ENCODE data around the gene IFNL2.
A peak's percentile ranks its signal among the peaks of the same experiment; 100 is the strongest.
"Not testable (repeated sequence)": the region's sequence is repeated elsewhere in the genome, so short reads cannot be mapped to it uniquely, and the experiment has no call there.

Gene IFNL2

GRCh38 chr19:39268085-39268484 lies at the start of gene IFNL2:
IFNL2 (plus strand) TSS chr19:39268396; CDS start chr19:39268569, 173 bp downstream.
- not testable (repeated sequence) for H3K4me3 ChIP-seq, H3K9ac ChIP-seq, H4K20me1 ChIP-seq, H3K27ac ChIP-seq, H3K36me3 ChIP-seq, H3K4me2 ChIP-seq
- Histone ChIP-seq H3K27me3 (peaks cover 15% of the 10 kb centered on the region), H3K4me1 (peaks cover 34% of the 10 kb centered on the region), H3K9me3 (peaks cover 13% of the 10 kb centered on the region)

- H3K9ac ChIP-seq, H3K27ac ChIP-seq, H3K9me3 ChIP-seq, H3K27me3 ChIP-seq, H3K4me3 ChIP-seq, H3K4me1 ChIP-seq, H3K36me3 ChIP-seq, H3K4me2 ChIP-seq, H4K20me1 ChIP-seq: not testable (repeated sequence)
Measured at GRCh38 chr19:39219108-39219507, 49.1 kb upstream of the IFNL2 start.

- Histone ChIP-seq H3K9me3 (no peaks in the 10 kb centered on the region), H3K4me2 (no peak overlapping the region), H3K4me3 (no peak overlapping the region), H3K4me1 (no peaks in the 10 kb centered on the region), H3K27me3 (no peaks in the 10 kb centered on the region), H4K20me1 (no peaks in the 10 kb centered on the region), H3K9ac (no peak overlapping the region), H3K36me3 (no peaks in the 10 kb centered on the region), H3K27ac (no peak overlapping the region)
- no peak for TF ChIP-seq Cebpa-rat (IDR thresholded peaks at IDR 0.05)
Measured at GRCh38 chr19:39223703-39224279, 44.4 kb upstream of the IFNL2 start.

GRCh38 chr19:39224910-39225309 lies 43.3 kb upstream of the IFNL2 start:
- Histone ChIP-seq H3K9me3 (no peaks in the 10 kb centered on the region), H3K36me3 (no peaks in the 10 kb centered on the region), H3K4me1 (no peaks in the 10 kb centered on the region)

GRCh38 chr19:39230096-39230764 lies 38.0 kb upstream of the IFNL2 start:
- Histone ChIP-seq H3K4me3 (no peak overlapping the region), H3K9ac (no peak overlapping the region), H3K4me2 (no peak overlapping the region), H3K4me1 (no peaks in the 10 kb centered on the region), H3K9me3 (no peaks in the 10 kb centered on the region), H4K20me1 (no peaks in the 10 kb centered on the region), H3K36me3 (no peaks in the 10 kb centered on the region), H3K27me3 (no peaks in the 10 kb centered on the region), H3K27ac (no peak overlapping the region)
- no peak for TF ChIP-seq Cebpa-rat (IDR thresholded peaks at IDR 0.05)

More at GRCh38 chr19:39224910-39225309, 43.3 kb upstream of the IFNL2 start:
- H3K4me2 ChIP-seq: no peak overlapping the region
- no peaks in the 10 kb centered on the region for H4K20me1 ChIP-seq
- no peaks in the 10 kb centered on the region for H3K27me3 ChIP-seq
- H3K27ac ChIP-seq: no peak overlapping the region
- no peak for TF ChIP-seq Cebpa-rat (IDR thresholded peaks at IDR 0.05)
- no peak overlapping the region for H3K9ac ChIP-seq
- H3K4me3 ChIP-seq: no peak overlapping the region

GRCh38 chr19:39232708-39233107 lies 35.5 kb upstream of the IFNL2 start:
- TF ChIP-seq Cebpa-rat (IDR thresholded peaks at IDR 0.05): no peak
- Histone ChIP-seq H3K27ac (no peak overlapping the region), H3K9ac (no peak overlapping the region), H3K4me2 (no peak overlapping the region), H3K4me1 (peaks cover 17% of the 10 kb centered on the region), H3K9me3 (no peaks in the 10 kb centered on the region), H4K20me1 (no peaks in the 10 kb centered on the region), H3K36me3 (no peaks in the 10 kb centered on the region), H3K27me3 (no peaks in the 10 kb centered on the region), H3K4me3 (no peak overlapping the region)

GRCh38 chr19:39236527-39236926 lies 31.7 kb upstream of the IFNL2 start:
- peak overlapping the region; percentile 81 for H3K4me2 ChIP-seq
- H3K27ac ChIP-seq: no peak overlapping the region; the same call in 1 of the 2 replicates
- TF ChIP-seq Cebpa-rat (IDR thresholded peaks at IDR 0.05): no peak
- no peak overlapping the region for H3K9ac ChIP-seq
- H4K20me1 ChIP-seq: no peaks in the 10 kb centered on the region
- H3K9me3 ChIP-seq: no peaks in the 10 kb centered on the region
- H3K4me3 ChIP-seq: no peak overlapping the region
- H3K4me1 ChIP-seq: peaks cover 45% of the 10 kb centered on the region
- no peaks in the 10 kb centered on the region for H3K36me3 ChIP-seq
- no peaks in the 10 kb centered on the region for H3K27me3 ChIP-seq

GRCh38 chr19:39237200-39238184 lies 30.7 kb upstream of the IFNL2 start:
- no peak for TF ChIP-seq Cebpa-rat (IDR thresholded peaks at IDR 0.05)
- Histone ChIP-seq H3K4me2 (peak overlapping the region; percentile 81), H3K36me3 (no peaks in the 10 kb centered on the region), H3K9me3 (no peaks in the 10 kb centered on the region), H4K20me1 (no peaks in the 10 kb centered on the region), H3K4me1 (peaks cover 45% of the 10 kb centered on the region), H3K4me3 (peak overlapping the region; percentile 41; the same call in 1 of the 2 replicates), H3K27ac (peak overlapping the region; percentile 64), H3K9ac (peak overlapping the region; percentile 34; the same call in 1 of the 2 replicates), H3K27me3 (no peaks in the 10 kb centered on the region)

GRCh38 chr19:39238209-39238608 lies 30.0 kb upstream of the IFNL2 start:
- TF ChIP-seq Cebpa-rat (IDR thresholded peaks at IDR 0.05): no peak
- H3K9ac ChIP-seq: 0 out of 2 replicates have a peak overlapping the region, but pooled peaks have one; percentile 34
- H3K9me3 ChIP-seq: no peaks in the 10 kb centered on the region
- H3K36me3 ChIP-seq: no peaks in the 10 kb centered on the region
- no peaks in the 10 kb centered on the region for H4K20me1 ChIP-seq
- H3K4me2 ChIP-seq: peak overlapping the region; percentile 81
- no peak overlapping the region for H3K4me3 ChIP-seq
- H3K4me1 ChIP-seq: peaks cover 48% of the 10 kb centered on the region
- H3K27me3 ChIP-seq: no peaks in the 10 kb centered on the region
- peak overlapping the region; percentile 64 for H3K27ac ChIP-seq

GRCh38 chr19:39238944-39239343 lies 29.3 kb upstream of the IFNL2 start:
- H3K9me3 ChIP-seq: no peaks in the 10 kb centered on the region
- no peaks in the 10 kb centered on the region for H3K27me3 ChIP-seq
- no peak overlapping the region for H3K4me3 ChIP-seq
- no peaks in the 10 kb centered on the region for H3K36me3 ChIP-seq
- no peak overlapping the region for H3K9ac ChIP-seq
- no peak for TF ChIP-seq Cebpa-rat (IDR thresholded peaks at IDR 0.05)
- peak overlapping the region; percentile 81 for H3K4me2 ChIP-seq
- H3K27ac ChIP-seq: peak overlapping the region; percentile 30
- no peaks in the 10 kb centered on the region for H4K20me1 ChIP-seq
- H3K4me1 ChIP-seq: peaks cover 51% of the 10 kb centered on the region
